Vagina (tissue), 2 donors: ENCODE measurements around the gene ERC2. TPM values are rescaled to one million over a fixed set of nuclear protein-coding genes. Genes with fewer than 3 reads are reported as not detected.

Source experiments
- DNase-seq, 2 donors: peaks; one replicate each; pipeline ENCODE4 v3.0.0-alpha.2; 2017; ENCODE audit errors: extremely low spot score in 2 of 2
- H3K27ac ChIP-seq: fragments of 200-600 bp; sonication (generic); one replicate; pipeline ENCODE4 v1.5.1; 2019
- H3K27me3 ChIP-seq: fragments of 200-600 bp; sonication (generic); one replicate; pipeline ENCODE4 v1.5.1; 2019
- H3K36me3 ChIP-seq, 2 donors: fragments of 200-600 bp; sonication (generic); one replicate each; pipeline ENCODE4 v1.5.1; 2017 to 2019
- H3K4me1 ChIP-seq: fragments of 200-600 bp; sonication (generic); one replicate; pipeline ENCODE4 v1.5.1; 2019
- H3K4me3 ChIP-seq, 2 donors: fragments of 200-600 bp; sonication (generic); 1 replicate in 1 of 2; 2 replicates in 1 of 2; pipeline ENCODE4 v1.5.1; 2016 to 2019
- H3K9me3 ChIP-seq: fragments of 200-600 bp; sonication (generic); one replicate; pipeline ENCODE4 v1.5.1; 2019
- CTCF ChIP-seq, 3 experiments: fragments of 450-650 bp in 2 of 3; fragments of 200-600 bp in 1 of 3; sonication (generic) in 1 of 3; IDR thresholded peaks; one replicate each; pipeline ENCODE4 v1.5.1; 2017 to 2019; ENCODE audit warnings: antibody characterized with exemption in 3 of 3, mild to moderate bottlenecking in 2 of 3, moderate library complexity in 2 of 3
- POLR2A ChIP-seq, 2 donors: fragments of 450-650 bp; IDR thresholded peaks; one replicate each; pipeline ENCODE4 v1.6.1; 2017; ENCODE audit warnings: antibody characterized with exemption in 2 of 2, mild to moderate bottlenecking in 2 of 2, moderate library complexity in 2 of 2
- POLR2AphosphoS5 ChIP-seq, 2 donors: sonication (generic); formaldehyde crosslinking; IDR thresholded peaks; one replicate each; pipeline ENCODE4 v1.9.0; 2017; ENCODE audit warnings: antibody characterized with exemption in 2 of 2, mild to moderate bottlenecking in 2 of 2, low read depth in 1 of 2; ENCODE audit not compliant: insufficient read depth in 1 of 2
- intact Hi-C: fragments of 100-400 bp; cut with DNase I; formaldehyde crosslinking; loops from one replicate; pipeline ENCODE4 v1.15.1; 2023
- total RNA-seq: library from RNA; depleted of rRNA; stranded (reverse); fragments of >200 nt; gene quantifications from one replicate; pipeline ENCODE4 v1.2.3, GENCODE V29; 2016

The ERC2 gene
- total RNA-seq, 1 donor from 2014 or later, result 1.2 TPM

DNA sequence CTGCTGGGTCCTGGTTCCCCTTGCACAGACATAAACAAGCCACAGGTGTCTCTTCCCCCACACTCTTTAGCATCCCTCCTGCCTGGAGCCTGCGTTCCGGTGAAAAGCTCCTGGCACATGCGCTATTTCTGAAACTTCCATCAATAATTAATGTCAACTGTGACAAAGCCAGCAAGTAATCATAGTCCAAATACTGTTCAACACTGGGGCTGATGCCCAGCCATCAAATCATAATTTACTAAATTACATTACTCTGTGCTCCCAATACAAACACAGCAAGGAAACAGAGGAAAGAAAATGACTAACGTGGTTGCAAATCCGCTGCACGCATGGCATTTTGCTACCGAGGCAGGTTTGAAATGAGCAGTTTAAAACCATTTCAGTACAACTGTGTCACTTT is 294.7 kb downstream of the ERC2 start:
- no peak overlapping the region for H3K4me3 ChIP-seq
- no peaks in the 10 kb centered on the region for H3K4me1 ChIP-seq
- H3K27ac ChIP-seq, result no peak overlapping the region
- no peaks in the 10 kb centered on the region for H3K9me3 ChIP-seq
- H3K27me3 ChIP-seq, result no peaks in the 10 kb centered on the region
- no peaks in the 10 kb centered on the region for H3K36me3 ChIP-seq
- intact Hi-C loops, result no loop called here
- no peak for DNase-seq
- TF ChIP-seq POLR2AphosphoS5 (IDR thresholded peaks at IDR 0.05; ENCODE audit: insufficient read depth in 1 of 2, low read depth in 1 of 2), result no peak
- TF ChIP-seq POLR2A (IDR thresholded peaks at IDR 0.05), result no peak
- TF ChIP-seq CTCF (IDR thresholded peaks at IDR 0.05), result no peak

DNA sequence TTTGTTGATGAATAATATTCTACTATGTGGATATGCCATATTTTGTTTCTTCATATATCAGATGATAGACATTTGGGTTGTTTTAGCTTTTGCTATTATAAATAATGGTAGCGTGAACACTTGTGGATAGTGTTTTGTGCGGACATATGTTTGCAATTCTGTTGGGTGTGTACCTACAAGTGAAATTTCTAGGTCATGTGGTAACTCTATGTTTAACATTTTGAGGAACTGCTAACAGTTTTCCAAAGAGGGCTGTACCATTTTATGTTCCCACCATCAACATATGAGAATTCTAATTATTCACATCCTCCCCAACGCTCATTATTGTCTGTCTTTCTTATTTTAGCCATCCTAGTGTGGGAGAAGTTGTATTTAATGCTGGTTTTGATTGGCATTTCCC is 303.8 kb downstream of the ERC2 start:
- Histone ChIP-seq H3K4me3 (no peak overlapping the region), H3K4me1 (no peaks in the 10 kb centered on the region), H3K36me3 (no peaks in the 10 kb centered on the region), H3K9me3 (no peaks in the 10 kb centered on the region), H3K27me3 (no peaks in the 10 kb centered on the region), H3K27ac (no peak overlapping the region)
- no peak for DNase-seq
- intact Hi-C loops, result no loop called here
- TF ChIP-seq POLR2A (IDR thresholded peaks at IDR 0.05) (no peak), CTCF (IDR thresholded peaks at IDR 0.05) (no peak), POLR2AphosphoS5 (IDR thresholded peaks at IDR 0.05; ENCODE audit: insufficient read depth in 1 of 2, low read depth in 1 of 2) (no peak)

GRCh38 chr3:56157693-56158362 is 310.4 kb downstream of the ERC2 start:
- Histone ChIP-seq H3K4me3 (no peak overlapping the region), H3K4me1 (no peaks in the 10 kb centered on the region), H3K36me3 (no peaks in the 10 kb centered on the region), H3K9me3 (no peaks in the 10 kb centered on the region), H3K27me3 (no peaks in the 10 kb centered on the region), H3K27ac (no peak overlapping the region)
- DNase-seq, result no peak
- TF ChIP-seq CTCF (IDR thresholded peaks at IDR 0.05), result no peak
- TF ChIP-seq POLR2AphosphoS5 (IDR thresholded peaks at IDR 0.05; ENCODE audit: insufficient read depth in 1 of 2, low read depth in 1 of 2), result no peak
- intact Hi-C loops, result loop anchor here (2.0 kb wide), 1 partner anchor 51 kb away; no protein-coding TSS in a partner anchor

GRCh38 chr3:56154297-56154696 is 314.0 kb downstream of the ERC2 start:
- no peak overlapping the region for H3K4me3 ChIP-seq
- no peak for DNase-seq
- TF ChIP-seq POLR2AphosphoS5 (IDR thresholded peaks at IDR 0.05; ENCODE audit: insufficient read depth in 1 of 2, low read depth in 1 of 2) (no peak), POLR2A (IDR thresholded peaks at IDR 0.05) (no peak), CTCF (IDR thresholded peaks at IDR 0.05) (no peak)

GRCh38 chr3:56147354-56147753 is 320.9 kb downstream of the ERC2 start:
- intact Hi-C loops, result no loop called here
- H3K36me3 ChIP-seq, result no peaks in the 10 kb centered on the region
- TF ChIP-seq POLR2AphosphoS5 (IDR thresholded peaks at IDR 0.05; ENCODE audit: insufficient read depth in 1 of 2, low read depth in 1 of 2) (no peak), CTCF (IDR thresholded peaks at IDR 0.05) (no peak), POLR2A (IDR thresholded peaks at IDR 0.05) (no peak)

More at GRCh38 chr3:56154297-56154696, 314.0 kb downstream of the ERC2 start:
- H3K9me3 ChIP-seq, result no peaks in the 10 kb centered on the region
- no peaks in the 10 kb centered on the region for H3K4me1 ChIP-seq
- H3K27ac ChIP-seq, result no peak overlapping the region
- no peaks in the 10 kb centered on the region for H3K36me3 ChIP-seq
- intact Hi-C loops, result no loop called here
- no peaks in the 10 kb centered on the region for H3K27me3 ChIP-seq

More at GRCh38 chr3:56147354-56147753, 320.9 kb downstream of the ERC2 start:
- no peak overlapping the region for H3K4me3 ChIP-seq
- H3K27me3 ChIP-seq, result no peaks in the 10 kb centered on the region
- H3K27ac ChIP-seq, result no peak overlapping the region
- no peaks in the 10 kb centered on the region for H3K9me3 ChIP-seq
- no peak for DNase-seq
- H3K4me1 ChIP-seq, result no peaks in the 10 kb centered on the region
